Neural cell (in vitro differentiated cells): ENCODE data around the gene AGBL1. TPM values are rescaled to one million over a fixed set of nuclear protein-coding genes. Genes with fewer than 3 reads are reported as not detected.

Experiments
- H2AFZ ChIP-seq: fragments of 200-600, 300-800 bp; sonication (generic), shearing (Covaris generic); 2 replicates; pipeline ENCODE4 v1.6.0; 2014; ENCODE audit warnings: low read depth, mild to moderate bottlenecking, antibody characterized with exemption, low read length, moderate library complexity
- H3F3A ChIP-seq: fragments of 200-600 bp; shearing (Covaris generic); 2 replicates; pipeline ENCODE4 v1.6.1; 2016; ENCODE audit warnings: mild to moderate bottlenecking, moderate library complexity, mixed read lengths, antibody characterized with exemption, low read length; ENCODE audit not compliant: insufficient read depth, poor library complexity, severe bottlenecking
- H3K27ac ChIP-seq: fragments of 200-600, 300-800 bp; sonication (generic), shearing (Covaris generic); 2 replicates; pipeline ENCODE4 v1.5.1; 2014; ENCODE audit warnings: mild to moderate bottlenecking, low read length, moderate library complexity
- H3K27me3 ChIP-seq: fragments of 300-800, 200-600 bp; sonication (generic), shearing (Covaris generic); 2 replicates; pipeline ENCODE4 v1.6.0; 2014; ENCODE audit warnings: mild to moderate bottlenecking, low read depth, low read length, moderate library complexity; ENCODE audit not compliant: insufficient read depth
- H3K36me3 ChIP-seq: fragments of 300-800, 200-600 bp; sonication (generic), shearing (Covaris generic); 2 replicates; pipeline ENCODE4 v1.5.1; 2014; ENCODE audit warnings: mild to moderate bottlenecking, antibody characterized with exemption, low read length, moderate library complexity; ENCODE audit not compliant: insufficient read depth
- H3K4me2 ChIP-seq: fragments of 300-800, 200-600 bp; sonication (generic), shearing (Covaris generic); 2 replicates; pipeline ENCODE4 v1.6.0; 2014; ENCODE audit warnings: mild to moderate bottlenecking, low read length
- H3K4me3 ChIP-seq: fragments of 300-800, 200-600 bp; sonication (generic), shearing (Covaris generic); 2 replicates; pipeline ENCODE4 v1.5.1; 2014; ENCODE audit warnings: mild to moderate bottlenecking, low read length, moderate library complexity
- H3K79me2 ChIP-seq: fragments of 200-600 bp; shearing (Covaris generic); replicated peaks from 2 replicates; pipeline ENCODE4 v1.6.0; 2014; ENCODE audit warnings: mild to moderate bottlenecking, low read length, moderate library complexity; ENCODE audit not compliant: insufficient read depth
- H3K9ac ChIP-seq: fragments of 300-800, 200-600 bp; sonication (generic), shearing (Covaris generic); 2 replicates; pipeline ENCODE4 v1.6.1; 2016; ENCODE audit warnings: mild to moderate bottlenecking, low read length, mixed read lengths
- H3K9me2 ChIP-seq: fragments of 200-600 bp; shearing (Covaris generic); 2 replicates; pipeline ENCODE4 v1.6.1; 2016; ENCODE audit warnings: mild to moderate bottlenecking, low read length, mixed read lengths; ENCODE audit not compliant: insufficient read depth
- H3K9me3 ChIP-seq: fragments of 200-600, 300-800 bp; sonication (generic), shearing (Covaris generic); 2 replicates; pipeline ENCODE4 v1.6.1; 2016; ENCODE audit warnings: mild to moderate bottlenecking, mixed run types, low read length, moderate library complexity, mixed read lengths
- H4K20me1 ChIP-seq: fragments of 200-600 bp; shearing (Covaris generic); 2 replicates; pipeline ENCODE4 v1.6.1; 2016; ENCODE audit warnings: mild to moderate bottlenecking, mixed run types; ENCODE audit not compliant: insufficient read depth
- CTCF ChIP-seq: fragments of 450-650 bp; IDR thresholded peaks from 2 replicates; pipeline ENCODE4 v1.5.1; 2014; ENCODE audit warnings: antibody characterized with exemption, mild to moderate bottlenecking, moderate library complexity; ENCODE audit not compliant: poor library complexity, severe bottlenecking
- EP300 ChIP-seq: fragments of 450-650 bp; conservative IDR thresholded peaks from 2 replicates; pipeline ENCODE4 v1.6.1; 2014; ENCODE audit warnings: antibody characterized with exemption, mild to moderate bottlenecking, moderate library complexity; ENCODE audit not compliant: poor library complexity, severe bottlenecking
- EZH2 ChIP-seq: fragments of 200-600, 300-800 bp; shearing (Covaris generic), sonication (generic); IDR thresholded peaks from 2 replicates; pipeline ENCODE4 v1.6.1; 2014; ENCODE audit warnings: antibody characterized with exemption, low read length, borderline replicate concordance, mild to moderate bottlenecking; ENCODE audit not compliant: insufficient read depth, poor library complexity, severe bottlenecking
- MXI1 ChIP-seq: fragments of 450-650 bp; conservative IDR thresholded peaks from 2 replicates; pipeline ENCODE4 v1.6.1; 2014; ENCODE audit warnings: antibody characterized with exemption, mild to moderate bottlenecking; ENCODE audit not compliant: poor library complexity, severe bottlenecking
- POLR2AphosphoS5 ChIP-seq: IDR thresholded peaks from 2 replicates; pipeline ENCODE4 v1.6.1; 2012
- RAD21 ChIP-seq: fragments of 450-650 bp; conservative IDR thresholded peaks from 2 replicates; pipeline ENCODE4 v1.6.1; 2014; ENCODE audit warnings: antibody characterized with exemption, mild to moderate bottlenecking, moderate library complexity
- REST ChIP-seq: IDR thresholded peaks from 2 replicates; pipeline ENCODE4 v1.6.1; 2012; ENCODE audit warnings: borderline replicate concordance
- SMC3 ChIP-seq: fragments of 450-650 bp; conservative IDR thresholded peaks from 2 replicates; pipeline ENCODE4 v1.6.1; 2014; ENCODE audit warnings: antibody characterized with exemption, mild to moderate bottlenecking, moderate library complexity; ENCODE audit not compliant: poor library complexity
- TAF1 ChIP-seq: IDR thresholded peaks from 2 replicates; pipeline ENCODE4 v1.6.1; 2012; ENCODE audit warnings: low read depth
- polyA plus RNA-seq: library from polyadenylated mRNA; depleted of rRNA; stranded (reverse); fragments of >200 nt; gene quantifications from 2 replicates; pipeline ENCODE4 v1.2.3, GENCODE V29; 2014

The AGBL1 gene
- polyA plus RNA-seq, 1 donor from 2014 or later: 0.12 TPM

GRCh38 chr15:86162172-86162591 is 82.5 kb downstream of the AGBL1 start:
- Histone ChIP-seq H3K4me2 (no peak overlapping the region), H3K9me2 (no peaks in the 10 kb centered on the region), H3K9ac (no peak overlapping the region), H2AFZ (no peak overlapping the region), H4K20me1 (no peaks in the 10 kb centered on the region), H3K27me3 (no peaks in the 10 kb centered on the region), H3K36me3 (no peaks in the 10 kb centered on the region), H3K9me3 (no peaks in the 10 kb centered on the region), H3K79me2 (no peaks in the 10 kb centered on the region), H3K27ac (no peak overlapping the region), H3F3A (no peaks in the 10 kb centered on the region), H3K4me3 (no peak overlapping the region)
- TF ChIP-seq SMC3: no peak
- no peak for TF ChIP-seq MXI1
- TF ChIP-seq EZH2: no peak

- no peaks in the 10 kb centered on the region for H3K9me2 ChIP-seq
- no peak overlapping the region for H3K27ac ChIP-seq
- no peaks in the 10 kb centered on the region for H3K9me3 ChIP-seq
- TF ChIP-seq RAD21 (no peak), EP300 (no peak), MXI1 (no peak), CTCF (no peak)
- no peaks in the 10 kb centered on the region for H3K36me3 ChIP-seq
- no peaks in the 10 kb centered on the region for H3F3A ChIP-seq
- no peak overlapping the region for H3K4me3 ChIP-seq
- no peaks in the 10 kb centered on the region for H3K27me3 ChIP-seq
- H4K20me1 ChIP-seq: no peaks in the 10 kb centered on the region
- H3K79me2 ChIP-seq: no peaks in the 10 kb centered on the region
- no peak overlapping the region for H3K9ac ChIP-seq
- no peak overlapping the region for H2AFZ ChIP-seq
- no peak overlapping the region for H3K4me2 ChIP-seq
These were observed 83.0 kb downstream of the AGBL1 start for GRCh38 chr15:86162641-86163040.

GRCh38 chr15:86163816-86164215 is 84.1 kb downstream of the AGBL1 start:
- Histone ChIP-seq H3K36me3 (no peaks in the 10 kb centered on the region), H3K79me2 (no peaks in the 10 kb centered on the region), H2AFZ (no peak overlapping the region), H3K27ac (no peak overlapping the region), H3K9me2 (no peaks in the 10 kb centered on the region), H4K20me1 (no peaks in the 10 kb centered on the region), H3F3A (no peaks in the 10 kb centered on the region), H3K27me3 (no peaks in the 10 kb centered on the region), H3K9ac (no peak overlapping the region), H3K4me3 (no peak overlapping the region), H3K4me2 (no peak overlapping the region), H3K9me3 (no peaks in the 10 kb centered on the region)
- no peak for TF ChIP-seq EZH2
- no peak for TF ChIP-seq RAD21
- TF ChIP-seq TAF1: no peak
- TF ChIP-seq EP300: no peak
- no peak for TF ChIP-seq SMC3

- Histone ChIP-seq H3K27me3 (no peaks in the 10 kb centered on the region), H3K9me2 (no peaks in the 10 kb centered on the region), H4K20me1 (no peaks in the 10 kb centered on the region), H3K4me2 (no peak overlapping the region), H3K9ac (no peak overlapping the region), H3F3A (no peaks in the 10 kb centered on the region), H3K4me3 (no peak overlapping the region), H2AFZ (no peak overlapping the region), H3K79me2 (no peaks in the 10 kb centered on the region), H3K27ac (no peak overlapping the region), H3K36me3 (no peaks in the 10 kb centered on the region), H3K9me3 (no peaks in the 10 kb centered on the region)
- TF ChIP-seq REST (no peak), CTCF (no peak), MXI1 (no peak), EP300 (no peak), POLR2AphosphoS5 (no peak), EZH2 (no peak), RAD21 (no peak), SMC3 (no peak), TAF1 (no peak)
These were observed 84.7 kb downstream of the AGBL1 start for GRCh38 chr15:86164232-86164898.
